AG09319 (cell line): Measurements from ENCODE around the gene FGF19.

Experiments used
- DNase-seq: peaks from one replicate; pipeline ENCODE4 v3.0.0-alpha.2; 2010; ENCODE audit warnings: low read depth; ENCODE audit errors: extremely low read depth
- TF ChIP-seq, protein P1 (sequence below): IDR thresholded peaks from 2 replicates; pipeline ENCODE4 v1.5.1; 2011; ENCODE audit warnings: low read depth, mild to moderate bottlenecking, inconsistent platforms, low read length, moderate library complexity

The FGF19 gene

DNA sequence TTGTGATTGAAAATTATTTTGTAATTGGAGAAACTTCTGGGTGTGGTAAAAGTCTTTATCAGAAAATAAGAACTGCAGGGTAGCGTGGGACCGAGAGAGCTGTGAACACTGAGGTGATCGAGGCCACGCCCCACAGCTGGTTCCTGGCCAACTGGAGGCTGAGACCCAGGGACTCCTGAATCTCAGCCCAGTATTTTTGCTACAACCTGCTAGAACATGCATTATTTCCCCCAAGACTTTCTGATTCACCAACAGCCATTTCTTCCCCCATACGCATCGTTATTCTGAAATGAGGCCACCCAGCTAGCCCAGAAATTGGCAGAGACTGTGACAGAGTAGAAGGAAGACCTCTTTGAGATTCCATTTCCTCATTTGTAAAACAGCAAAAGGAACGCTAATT, 3.4 kb upstream of the FGF19 start:
- DNase-seq = no peak
- TF ChIP-seq, protein P1, sequence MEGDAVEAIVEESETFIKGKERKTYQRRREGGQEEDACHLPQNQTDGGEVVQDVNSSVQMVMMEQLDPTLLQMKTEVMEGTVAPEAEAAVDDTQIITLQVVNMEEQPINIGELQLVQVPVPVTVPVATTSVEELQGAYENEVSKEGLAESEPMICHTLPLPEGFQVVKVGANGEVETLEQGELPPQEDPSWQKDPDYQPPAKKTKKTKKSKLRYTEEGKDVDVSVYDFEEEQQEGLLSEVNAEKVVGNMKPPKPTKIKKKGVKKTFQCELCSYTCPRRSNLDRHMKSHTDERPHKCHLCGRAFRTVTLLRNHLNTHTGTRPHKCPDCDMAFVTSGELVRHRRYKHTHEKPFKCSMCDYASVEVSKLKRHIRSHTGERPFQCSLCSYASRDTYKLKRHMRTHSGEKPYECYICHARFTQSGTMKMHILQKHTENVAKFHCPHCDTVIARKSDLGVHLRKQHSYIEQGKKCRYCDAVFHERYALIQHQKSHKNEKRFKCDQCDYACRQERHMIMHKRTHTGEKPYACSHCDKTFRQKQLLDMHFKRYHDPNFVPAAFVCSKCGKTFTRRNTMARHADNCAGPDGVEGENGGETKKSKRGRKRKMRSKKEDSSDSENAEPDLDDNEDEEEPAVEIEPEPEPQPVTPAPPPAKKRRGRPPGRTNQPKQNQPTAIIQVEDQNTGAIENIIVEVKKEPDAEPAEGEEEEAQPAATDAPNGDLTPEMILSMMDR = no peak

DNA sequence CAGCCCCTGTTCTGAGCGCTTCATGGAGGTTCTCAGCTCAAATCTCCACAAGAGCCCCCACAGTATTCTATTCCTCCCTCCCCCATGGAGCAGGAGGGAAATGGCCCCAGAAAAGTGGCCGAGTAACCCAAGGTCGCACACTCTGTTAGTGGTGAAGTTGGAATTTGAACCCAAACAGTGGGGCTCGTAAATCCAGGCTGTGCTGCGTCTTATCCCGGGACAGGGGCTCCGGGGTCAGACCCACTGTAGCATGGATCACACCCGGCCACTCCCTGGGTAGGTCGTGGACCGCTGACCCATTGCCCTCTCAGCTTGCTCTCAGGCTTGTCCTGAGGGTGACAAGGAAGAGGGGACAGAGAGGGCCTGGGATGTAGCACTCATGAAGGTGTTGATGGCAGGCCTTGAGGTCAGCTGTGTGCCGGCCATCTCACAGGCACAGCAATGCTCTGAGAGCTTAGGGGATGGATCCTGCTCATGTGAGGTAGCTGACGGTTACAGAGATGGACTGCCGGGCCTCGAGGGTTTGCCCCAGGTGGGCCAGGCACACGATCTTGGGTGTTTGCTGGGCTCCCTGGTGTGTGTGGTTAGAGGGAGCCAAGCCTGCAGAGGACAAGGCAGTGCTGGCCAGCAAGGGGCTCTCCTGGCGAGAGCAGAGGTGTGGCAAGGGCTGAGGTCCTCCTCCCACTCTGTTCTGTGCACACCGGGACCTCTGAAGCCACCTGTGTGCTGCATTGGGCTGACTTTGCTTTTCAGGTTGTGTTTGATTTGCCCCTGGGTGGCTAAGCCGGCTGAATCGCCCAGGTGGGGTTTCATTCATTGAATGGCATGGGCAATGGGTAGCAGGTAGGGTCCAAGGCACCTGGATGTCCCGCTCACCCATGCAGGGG, 2.3 kb upstream of the FGF19 start:
- TF ChIP-seq, protein P1 = no peak
- DNase-seq = no peak

DNA sequence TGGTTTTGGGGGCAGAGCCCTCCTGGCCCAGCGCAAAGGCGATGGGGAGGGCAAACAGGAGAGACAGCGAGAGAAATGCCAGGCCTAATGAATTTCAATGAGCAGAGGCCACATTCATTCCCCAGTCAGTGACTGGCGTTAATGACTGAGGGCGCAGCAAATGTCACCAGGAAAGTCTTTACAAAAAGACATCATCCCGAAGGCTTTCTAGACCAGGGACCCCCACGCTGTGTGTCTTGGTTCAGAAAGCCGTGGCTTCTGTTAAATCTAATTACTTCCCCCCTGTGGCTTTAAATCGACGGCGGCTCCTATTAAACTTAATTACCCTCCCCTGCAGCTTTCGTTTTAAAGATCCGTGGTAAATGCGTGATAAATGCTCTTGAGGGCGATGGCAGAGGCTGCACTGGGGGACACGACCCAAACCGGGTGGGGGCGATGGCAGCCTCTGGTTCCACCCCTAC, 1.6 kb upstream of the FGF19 start:
- TF ChIP-seq, protein P1 = no peak
- no peak for DNase-seq

DNA sequence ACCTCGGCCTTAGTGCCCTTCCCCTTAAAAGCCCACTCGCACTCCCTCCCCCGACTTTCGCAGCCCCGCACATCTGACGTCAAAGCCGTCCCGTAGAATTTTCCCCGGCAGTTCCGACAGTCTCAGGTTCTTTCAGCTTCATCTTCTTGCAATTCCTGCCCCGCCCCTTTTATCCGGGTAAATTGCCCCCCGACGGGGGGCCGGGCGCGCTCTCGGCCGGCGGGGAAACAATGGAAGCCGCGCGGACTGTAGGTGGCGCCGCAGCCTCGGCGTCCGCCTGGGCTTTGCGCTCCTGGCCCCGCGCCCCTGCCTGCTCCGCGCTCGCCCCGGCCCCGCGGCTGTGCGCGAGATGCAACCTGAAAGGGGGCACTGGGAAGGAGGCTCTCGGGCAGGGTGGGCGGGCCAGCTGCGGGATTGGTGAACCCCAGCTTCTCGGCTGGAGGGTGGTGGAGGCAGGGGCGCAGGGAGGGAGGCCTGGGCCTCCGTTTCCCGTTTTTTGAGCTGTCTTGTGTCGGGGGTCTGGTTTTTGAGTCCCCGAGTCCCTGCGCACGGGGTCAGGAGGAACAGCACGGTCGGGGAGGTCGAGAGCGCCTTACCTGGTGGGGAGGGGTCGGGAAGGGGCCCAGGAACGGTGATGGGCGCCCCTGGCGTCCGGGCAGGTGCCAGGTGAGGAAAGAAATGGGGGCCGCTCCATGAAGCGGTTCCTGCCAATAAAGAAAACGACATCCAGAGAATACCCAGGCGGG, 859 bp upstream of the FGF19 start:
- TF ChIP-seq, protein P1 = peak; percentile 40
- DNase-seq = no peak

DNA sequence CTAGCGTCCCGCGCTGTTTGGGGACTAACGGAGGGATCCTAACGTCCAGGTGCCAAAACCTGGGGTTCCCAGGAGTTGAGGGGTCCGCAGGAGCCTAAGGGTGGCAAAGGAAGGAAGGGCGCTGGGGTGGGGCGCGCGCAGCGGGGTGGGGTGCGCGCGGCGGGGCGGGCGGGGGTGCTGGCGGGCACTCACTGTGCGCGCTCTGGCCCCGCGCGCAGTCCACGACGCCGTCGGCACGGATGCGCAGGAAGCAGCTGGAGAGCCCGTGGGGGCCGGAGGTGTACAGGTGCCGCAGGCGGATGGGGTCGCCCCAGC, 412 bp downstream of the FGF19 start:
- TF ChIP-seq, protein P1 = no peak
- no peak for DNase-seq

DNA sequence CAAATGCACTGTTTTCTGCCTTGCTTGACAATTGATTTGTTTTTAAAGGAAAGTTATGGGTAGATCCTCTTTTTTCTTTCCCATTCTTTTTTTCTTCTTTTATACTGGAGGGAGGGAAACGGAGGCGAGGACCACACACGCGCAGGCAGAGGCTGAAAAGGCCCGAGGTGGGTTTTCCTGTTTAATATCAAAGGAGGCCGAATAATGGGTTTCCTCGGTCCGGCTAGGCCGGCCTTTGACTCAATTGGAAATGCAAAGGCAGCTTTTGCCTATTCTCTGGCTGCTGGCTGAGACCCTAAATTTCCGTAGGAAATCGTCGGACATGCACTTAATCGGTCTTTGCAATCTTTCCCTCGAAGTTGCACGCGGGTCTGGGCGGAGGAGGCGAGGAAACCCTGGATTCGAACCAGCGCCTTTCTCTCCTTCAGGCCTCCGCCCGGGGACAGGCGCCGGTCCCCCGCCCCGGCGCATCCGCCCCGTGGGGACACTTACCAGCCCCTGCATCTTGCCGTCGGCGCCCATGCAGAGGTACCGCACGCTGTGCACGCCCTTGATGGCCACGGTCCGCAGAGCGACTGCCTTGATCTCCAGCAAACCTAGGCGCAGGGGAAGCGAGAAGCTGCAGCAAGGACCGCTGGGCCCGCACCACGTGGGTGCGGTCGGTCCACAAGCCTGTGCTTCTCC, 911 bp downstream of the FGF19 start:
- DNase-seq = no peak
- TF ChIP-seq, protein P1 = no peak
